ENCODE measurements around the gene POLR1H.

The POLR1H gene

GRCh38 chr6:30062471-30063178 lies 1.6 kb downstream of the POLR1H start:
- no peak for DNase-seq (ENCODE audit: low spot score)

GRCh38 chr6:30063315-30063714 lies 2.2 kb downstream of the POLR1H start:
- no peak for DNase-seq (ENCODE audit: low spot score)

GRCh38 chr6:30066082-30066481 lies 5.0 kb downstream of the POLR1H start:
- DNase-seq (ENCODE audit: low spot score) = no peak

- peak; percentile 99 for DNase-seq (ENCODE audit: low spot score)
Measured at GRCh38 chr6:30066577-30067459, 5.8 kb downstream of the POLR1H start, which contains the start of gene PPP1R11. Gene PPP1R11 (plus strand): TSS chr6:30067198. CDS start chr6:30067411, 213 bp downstream.

- peak; percentile 7 for DNase-seq (ENCODE audit: low spot score)
Measured at GRCh38 chr6:30067460-30068139, 6.5 kb downstream of the POLR1H start.

GRCh38 chr6:30071081-30071818 lies 10.2 kb downstream of the POLR1H start:
- no peak for DNase-seq (ENCODE audit: low spot score)

- no peak for DNase-seq (ENCODE audit: low spot score)
Measured at GRCh38 chr6:30071858-30072257, 10.8 kb downstream of the POLR1H start.

- no peak for DNase-seq (ENCODE audit: low spot score)
Measured at GRCh38 chr6:30073489-30074235, 12.6 kb downstream of the POLR1H start.

GRCh38 chr6:30074331-30075093 lies 13.4 kb downstream of the POLR1H start:
- DNase-seq (ENCODE audit: low spot score) = no peak

GRCh38 chr6:30075094-30075789 lies 14.2 kb downstream of the POLR1H start, which contains the start of gene RNF39:
Gene RNF39 (minus strand): TSS chr6:30075769. CDS start chr6:30075585, 184 bp downstream.
- DNase-seq (ENCODE audit: low spot score) = no peak

GRCh38 chr6:30075790-30076732 lies 15.0 kb downstream of the POLR1H start:
- DNase-seq (ENCODE audit: low spot score) = no peak

- no peak for DNase-seq (ENCODE audit: low spot score)
Measured at GRCh38 chr6:30077218-30077617, 16.2 kb downstream of the POLR1H start.

- no peak for DNase-seq (ENCODE audit: low spot score)
Measured at GRCh38 chr6:30087876-30088275, 26.8 kb downstream of the POLR1H start.

GRCh38 chr6:30091577-30092381 lies 30.7 kb downstream of the POLR1H start:
- no peak for DNase-seq (ENCODE audit: low spot score)

GRCh38 chr6:30092852-30093543 lies 31.9 kb downstream of the POLR1H start:
- no peak for DNase-seq (ENCODE audit: low spot score)

GRCh38 chr6:30093951-30094661 lies 33.0 kb downstream of the POLR1H start:
- DNase-seq (ENCODE audit: low spot score) = no peak
